HG03159 (cell line): ENCODE results near the gene MBP.

Experiments used
- ATAC-seq: cut with Tn5 transposase; IDR thresholded peaks from one replicate; pipeline ENCODE4 v1.9.1; 2021; ENCODE audit warnings: mild to moderate bottlenecking, moderate library complexity; ENCODE audit not compliant: unreplicated experiment

The MBP gene

GRCh38 chr18:77114415-77115191 lies 18.0 kb downstream of the MBP start:
- ATAC-seq, result peak; percentile 93

- ATAC-seq, result no peak
Observed at GRCh38 chr18:77114152-77114414, 18.5 kb downstream of the MBP start.

GRCh38 chr18:77113361-77114151 lies 19.0 kb downstream of the MBP start:
- ATAC-seq, result no peak

- ATAC-seq, result no peak
Observed at GRCh38 chr18:77112747-77113092, 19.9 kb downstream of the MBP start.

DNA sequence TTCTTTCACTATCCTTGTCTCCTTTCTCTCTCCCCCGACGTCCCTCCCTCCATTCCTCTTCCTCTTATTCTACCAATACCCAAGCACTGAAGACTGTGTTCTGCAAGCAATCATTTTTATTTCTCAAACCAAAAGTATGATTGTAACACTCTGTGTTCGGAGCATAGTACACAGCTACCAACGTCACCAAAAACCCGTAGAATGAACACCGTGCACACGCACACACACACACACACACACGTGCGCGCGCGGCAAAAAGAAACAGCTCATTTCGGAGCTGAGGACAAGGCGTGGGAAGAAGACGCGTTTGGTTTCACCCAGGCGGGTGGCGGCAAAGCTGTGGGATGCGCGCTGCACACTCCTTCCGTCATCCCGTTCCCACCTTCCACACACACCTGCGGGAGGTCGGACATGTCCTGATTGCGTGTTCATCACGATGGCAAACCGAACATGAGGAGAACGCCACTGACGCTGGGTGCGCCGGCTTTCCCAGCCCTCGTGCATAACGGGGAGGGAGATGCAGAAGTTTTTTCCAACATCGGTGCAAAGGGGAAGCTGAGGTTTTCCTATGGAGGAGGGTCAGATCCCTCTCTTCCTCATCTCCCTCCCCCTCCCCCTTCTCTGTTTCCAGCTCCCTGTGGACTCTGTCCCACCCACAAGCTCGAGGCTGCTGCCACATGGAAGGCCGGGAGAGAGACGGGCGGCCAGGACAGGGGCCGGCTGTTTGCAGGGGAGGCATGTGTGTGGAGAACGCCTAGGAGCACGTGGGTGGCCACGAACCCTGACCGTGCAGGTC lies 20.4 kb downstream of the MBP start:
- ATAC-seq, result no peak

DNA sequence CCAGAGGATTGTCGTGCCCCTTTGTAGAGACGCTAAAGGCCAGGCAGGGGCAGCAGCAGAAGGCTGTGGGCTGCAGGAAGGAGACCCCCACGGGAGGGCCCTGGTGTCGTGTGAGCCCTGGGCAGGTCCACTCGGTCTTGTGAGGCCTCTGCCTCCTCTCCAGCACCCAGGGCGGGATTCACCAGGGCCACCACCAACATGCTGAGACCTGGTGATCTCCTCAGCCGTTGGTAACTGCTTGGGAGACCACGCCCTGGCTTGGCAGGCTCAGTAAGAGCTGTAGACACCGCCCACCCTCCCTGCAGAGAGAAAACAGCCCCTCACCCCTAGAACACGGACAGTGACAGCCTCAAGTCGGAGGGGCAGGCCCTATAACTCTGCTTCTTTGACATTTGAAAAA lies 21.1 kb downstream of the MBP start:
- ATAC-seq, result no peak

DNA sequence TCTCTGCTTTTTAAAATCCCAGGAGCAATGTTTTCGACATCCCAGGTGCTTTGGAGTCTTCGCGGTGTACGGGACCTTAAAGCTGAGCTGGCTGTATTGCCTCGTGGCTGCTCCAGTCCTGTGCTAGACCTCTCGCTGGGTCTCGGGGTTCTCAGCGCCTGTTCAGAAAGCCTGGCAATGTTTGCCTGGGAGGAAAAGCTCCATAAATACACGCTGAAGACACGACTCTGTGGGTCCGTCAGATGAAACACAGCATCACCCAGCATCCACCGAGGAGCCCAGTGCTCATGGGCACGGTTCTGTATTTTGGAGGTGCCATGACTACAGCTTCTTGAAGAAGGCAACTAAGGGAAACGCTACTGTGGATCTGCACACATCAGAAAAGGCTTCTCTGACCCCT lies 21.6 kb downstream of the MBP start:
- ATAC-seq, result no peak

DNA sequence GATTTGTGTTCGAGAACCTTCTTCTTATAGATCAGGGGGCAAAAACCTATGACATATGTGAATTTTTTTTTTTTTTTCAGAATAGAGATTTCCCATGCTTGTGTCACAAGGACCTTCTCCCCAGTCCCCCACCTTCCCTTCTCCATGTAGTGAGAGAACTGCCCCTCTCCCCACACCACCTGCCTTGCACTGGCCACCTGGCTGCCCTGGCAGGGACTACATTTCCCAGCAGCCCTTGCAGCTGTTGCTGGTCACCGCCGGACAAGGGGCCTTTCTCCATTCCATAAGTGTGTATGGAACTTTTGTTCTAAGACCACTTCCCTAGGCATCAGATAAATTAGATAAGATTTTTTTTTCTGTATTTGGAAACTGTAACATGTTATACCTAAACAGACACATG lies 22.2 kb downstream of the MBP start:
- no peak for ATAC-seq

GRCh38 chr18:77109648-77110019 lies 22.9 kb downstream of the MBP start:
- ATAC-seq, result no peak

- no peak for ATAC-seq
Observed at GRCh38 chr18:77108821-77109647, 23.5 kb downstream of the MBP start.

- peak; percentile 52 for ATAC-seq
Observed at GRCh38 chr18:77108001-77108692, 24.4 kb downstream of the MBP start.

GRCh38 chr18:77107292-77107691 lies 25.3 kb downstream of the MBP start:
- no peak for ATAC-seq

- no peak for ATAC-seq
Observed at GRCh38 chr18:77106331-77106730, 26.3 kb downstream of the MBP start.

GRCh38 chr18:77105680-77106079 lies 26.9 kb downstream of the MBP start:
- no peak for ATAC-seq

DNA sequence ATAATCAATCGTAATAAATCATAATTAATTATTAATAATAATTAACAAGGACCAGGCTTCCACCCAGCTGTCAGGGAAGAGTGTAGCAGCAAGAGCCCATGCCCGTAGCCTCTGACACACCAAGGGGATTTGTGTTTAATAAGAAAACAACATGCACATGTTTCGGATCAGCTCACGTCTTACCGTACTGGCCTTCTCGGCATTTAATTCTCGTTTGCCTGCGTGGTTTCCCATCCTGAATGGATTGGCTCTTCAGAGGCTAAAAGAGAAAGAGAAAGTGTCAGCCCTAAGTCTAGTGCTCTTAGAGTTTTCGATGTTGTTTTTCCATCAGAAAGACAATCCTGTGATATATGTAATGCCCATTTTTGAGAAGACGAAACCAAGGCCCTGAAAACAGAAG lies 27.6 kb downstream of the MBP start:
- no peak for ATAC-seq

DNA sequence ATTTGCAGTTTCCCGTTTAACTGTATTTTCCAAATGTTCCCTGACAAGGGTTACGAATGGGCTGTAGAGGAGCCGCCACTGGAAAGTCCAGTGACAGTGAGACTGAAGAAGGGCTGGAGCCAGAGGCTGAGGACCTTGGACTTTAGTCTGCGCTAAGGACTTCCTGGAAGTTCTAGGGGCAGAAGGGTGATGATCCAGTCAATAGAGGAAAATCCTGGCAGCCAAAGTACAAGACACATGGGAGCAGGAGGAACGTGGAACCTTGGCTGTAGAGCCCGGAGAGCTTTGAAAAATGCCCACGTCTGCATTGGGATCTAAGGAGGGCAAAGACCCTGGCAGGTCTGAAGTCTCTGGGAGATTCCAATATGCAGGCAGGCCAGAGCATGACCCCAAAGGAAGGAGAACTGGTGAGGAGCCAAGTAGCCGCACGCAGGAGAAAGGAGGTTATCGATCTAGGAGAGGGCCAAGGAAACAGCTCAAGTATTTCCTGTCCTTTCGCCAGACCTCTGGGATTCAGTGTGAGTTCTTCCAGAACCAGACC lies 28.5 kb downstream of the MBP start:
- ATAC-seq, result no peak

DNA sequence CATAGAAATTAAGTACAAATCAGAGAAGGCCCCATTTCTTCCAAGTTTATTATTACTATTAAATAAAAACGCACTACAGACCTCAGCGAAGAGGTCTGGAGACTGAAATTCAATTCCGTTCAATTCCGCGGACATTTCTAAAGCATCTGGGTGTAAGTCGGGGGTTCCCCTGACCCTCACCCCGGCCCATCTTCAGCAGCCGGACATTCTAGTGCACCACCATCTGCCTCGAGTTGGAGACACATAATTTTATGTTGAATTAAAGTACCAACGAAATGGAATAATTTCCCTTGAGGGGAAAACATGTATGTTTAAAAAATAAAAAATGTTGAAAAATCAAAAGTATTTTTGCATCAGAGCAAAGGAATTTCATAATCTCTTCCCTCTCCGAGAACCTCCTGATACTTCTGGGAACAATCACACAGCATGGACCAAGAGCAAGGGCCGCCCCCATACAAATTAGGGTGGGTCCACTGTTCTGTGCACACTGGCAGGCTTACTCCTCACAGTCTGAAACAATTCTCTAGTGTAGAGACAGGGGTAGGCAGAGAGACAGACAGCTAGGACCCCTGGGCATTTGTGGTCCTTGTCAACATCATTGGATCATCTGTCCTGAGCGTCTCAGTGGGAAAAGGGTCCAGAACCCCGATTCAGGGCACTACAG lies 29.3 kb downstream of the MBP start:
- ATAC-seq, result no peak

DNA sequence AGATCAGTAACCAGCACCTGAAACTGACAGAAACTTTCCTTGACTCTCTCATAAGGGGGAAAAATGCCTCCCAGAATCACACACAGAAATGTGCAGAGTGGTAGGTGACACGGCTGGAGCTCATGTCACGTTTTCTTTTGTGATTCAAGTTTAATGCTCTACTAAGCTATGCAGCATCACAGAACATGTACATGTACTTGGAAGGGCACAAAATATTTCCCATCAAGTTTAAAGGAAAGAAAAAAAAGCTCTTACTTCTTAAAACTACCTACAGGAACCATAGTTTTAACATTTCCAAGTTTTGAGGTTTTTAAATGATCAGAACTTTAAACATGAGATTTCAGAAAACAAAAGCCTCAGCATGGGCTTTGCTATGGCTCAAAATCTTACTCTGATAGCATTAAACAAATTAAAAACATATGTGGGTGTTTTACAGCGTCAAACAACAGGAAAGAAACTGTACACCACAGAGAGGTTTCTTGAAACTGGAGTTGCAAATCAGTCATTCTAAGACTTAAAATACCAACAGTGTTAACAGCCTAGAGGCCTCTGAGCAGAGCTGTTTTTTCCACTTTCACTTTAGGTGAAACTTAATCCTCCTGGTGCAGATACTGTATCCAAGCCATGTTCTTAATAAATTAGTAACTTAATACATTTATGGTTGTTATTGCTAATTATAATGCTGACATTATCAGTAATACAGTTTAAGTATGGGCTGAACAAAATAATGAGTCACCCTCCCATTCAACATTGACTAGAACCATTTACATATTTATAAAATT lies 30.1 kb downstream of the MBP start:
- peak; percentile 79 for ATAC-seq
